HepG2 (cell line): ENCODE results near the gene GGACT. TPM values are rescaled to one million over a fixed set of nuclear protein-coding genes. Genes with fewer than 3 reads are reported as not detected.

Experiments used
- ATAC-seq: fragments of 200-7000 bp; cut with Tn5 transposase; 3 replicates; pipeline ENCODE4 v1.9.1; 2020; ENCODE audit warnings: mild to moderate bottlenecking, moderate library complexity
- BruUV-seq: library from RNA; stranded (reverse); fragments of 400-500 nt; replicated peaks from 2 replicates; lab custom pipeline; 2021; lab: Mats Ljungman, UMichigan
- CTCF ChIA-PET: fragments of 300-600 bp; formaldehyde crosslinking; extraction: SDS; loops from one replicate; lab custom pipeline; 2021; ENCODE audit warnings: low total read pairs, inconsistent platforms, low intra/inter-chr PET ratio; lab: Yijun Ruan, JAX
- POLR2A ChIA-PET: fragments of 350-600 bp; sonication (Branson Sonifier 250); formaldehyde crosslinking; loops from one replicate; lab custom pipeline; 2020; ENCODE audit warnings: antibody characterized with exemption, inconsistent platforms; lab: Yijun Ruan, JAX
- DNase-seq: peaks from one replicate; pipeline ENCODE4 v3.0.0-alpha.2; 2015; ENCODE audit warnings: low spot score
- FAIRE-seq: peaks from 3 replicates; lab custom pipeline; 2011; peaks lifted over from hg19 to GRCh38; lab: Jason Lieb, UNC
- H2AFZ ChIP-seq: one replicate; pipeline ENCODE4 v1.6.1; 2011; ENCODE audit warnings: low read length, inconsistent platforms
- H3K27ac ChIP-seq: fragments of 300-600 bp; 3 replicates; pipeline ENCODE4 v1.8.0; 2011; ENCODE audit warnings: mixed run types, mild to moderate bottlenecking, mixed read lengths, low read length, inconsistent platforms; ENCODE audit not compliant: insufficient read depth; ENCODE audit errors: extremely low read length
- H3K27me3 ChIP-seq, 2 experiments: fragments of 200-600 bp in 1 of 2; 2 replicates in 1 of 2; 3 replicates in 1 of 2; pipeline versions ENCODE4 v1.6.0 to v1.8.0; 2011; ENCODE audit warnings: low read length in 2 of 2, mild to moderate bottlenecking in 2 of 2, moderate library complexity in 2 of 2, inconsistent platforms in 1 of 2; ENCODE audit not compliant: insufficient read depth in 2 of 2, control insufficient read depth in 1 of 2
- H3K36me3 ChIP-seq, 2 experiments: fragments of 200-600 bp in 1 of 2; replicated peaks in 1 of 2; 2 replicates in 1 of 2; 3 replicates in 1 of 2; pipeline versions ENCODE4 v1.5.1 to v1.8.0; 2011; ENCODE audit warnings: low read length in 2 of 2, inconsistent platforms in 1 of 2; ENCODE audit not compliant: insufficient read depth in 2 of 2, control insufficient read depth in 1 of 2
- H3K4me1 ChIP-seq: 2 replicates; pipeline ENCODE4 v1.5.1; 2012; ENCODE audit warnings: low read length, inconsistent platforms; ENCODE audit not compliant: insufficient read depth
- H3K4me2 ChIP-seq: 2 replicates; pipeline ENCODE4 v1.6.0; 2011; ENCODE audit warnings: low read depth, low read length, inconsistent platforms
- H3K4me3 ChIP-seq, 3 experiments: fragments of 200-600 bp in 1 of 3; sonication (generic), shearing (Covaris generic) in 1 of 3; replicated peaks in 1 of 3; 2 replicates each; pipeline ENCODE4 v1.5.1; 2011 to 2016; ENCODE audit warnings: low read length in 3 of 3, inconsistent platforms in 2 of 3, low read depth in 2 of 3, mild to moderate bottlenecking in 2 of 3, control low read depth in 1 of 3, mixed read lengths in 1 of 3; ENCODE audit not compliant: insufficient read depth in 1 of 3
- H3K79me2 ChIP-seq: one replicate; pipeline ENCODE4 v1.6.1; 2011; ENCODE audit warnings: low read length, inconsistent platforms; ENCODE audit not compliant: insufficient read depth
- H3K9ac ChIP-seq: 2 replicates; pipeline ENCODE4 v1.6.0; 2011; ENCODE audit warnings: mild to moderate bottlenecking, low read depth, low read length, inconsistent platforms; ENCODE audit not compliant: insufficient read depth
- H3K9me3 ChIP-seq: 2 replicates; pipeline ENCODE4 v1.5.1; 2012; ENCODE audit warnings: mild to moderate bottlenecking, low read length
- H4K20me1 ChIP-seq: 2 replicates; pipeline ENCODE4 v1.6.0; 2011; ENCODE audit warnings: inconsistent platforms, mild to moderate bottlenecking, low read length, moderate library complexity; ENCODE audit not compliant: insufficient read depth
- ARID3A ChIP-seq: IDR thresholded peaks from 2 replicates; pipeline ENCODE4 v1.6.1; 2012; ENCODE audit warnings: low read depth, low read length, improper control_type of control experiment
- CREB3 ChIP-seq: sonication (generic); formaldehyde crosslinking; IDR thresholded peaks from 2 replicates; pipeline ENCODE4 v1.5.0; 2020; ENCODE audit warnings: missing genetic modification reagents
- CTCF ChIP-seq: sonication (generic); formaldehyde crosslinking; IDR thresholded peaks from 2 replicates; pipeline ENCODE4 v1.5.0; 2020; ENCODE audit warnings: mild to moderate bottlenecking, missing genetic modification reagents, moderate library complexity
- E2F5 ChIP-seq: sonication (generic); formaldehyde crosslinking; conservative IDR thresholded peaks from 2 replicates; pipeline ENCODE4 v1.4.0; 2020; ENCODE audit warnings: missing genetic modification reagents
- EZH2 ChIP-seq: conservative IDR thresholded peaks from 2 replicates; pipeline ENCODE4 v1.6.1; 2012; ENCODE audit warnings: mild to moderate bottlenecking, low read depth, low read length, moderate library complexity
- FOXK2 ChIP-seq: fragments of 450-650 bp; IDR thresholded peaks from 2 replicates; pipeline ENCODE4 v1.6.1; 2016
- RFX5 ChIP-seq: IDR thresholded peaks from 2 replicates; pipeline ENCODE4 v1.6.1; 2011; ENCODE audit warnings: low read depth, low read length, improper control_type of control experiment
- SMC3 ChIP-seq: IDR thresholded peaks from 2 replicates; pipeline ENCODE4 v1.6.1; 2011; ENCODE audit warnings: low read length, improper control_type of control experiment
- TEF ChIP-seq: sonication (generic); formaldehyde crosslinking; IDR thresholded peaks from 2 replicates; pipeline ENCODE4 v1.5.0; 2020; ENCODE audit warnings: missing genetic modification reagents
- ZNF382 ChIP-seq: sonication (generic); formaldehyde crosslinking; IDR thresholded peaks from 2 replicates; pipeline ENCODE4 v1.5.0; 2020; ENCODE audit warnings: missing genetic modification reagents, mild to moderate bottlenecking, borderline replicate concordance
- ZNF430 ChIP-seq: sonication (generic); formaldehyde crosslinking; IDR thresholded peaks from 2 replicates; pipeline ENCODE4 v1.9.0; 2021; ENCODE audit warnings: mild to moderate bottlenecking, missing genetic modification reagents
- ZNF484 ChIP-seq: sonication (generic); formaldehyde crosslinking; IDR thresholded peaks from 2 replicates; pipeline ENCODE4 v1.5.1; 2020; ENCODE audit warnings: mild to moderate bottlenecking, low read depth, missing genetic modification reagents, borderline replicate concordance
- ZNF746 ChIP-seq: sonication (generic); formaldehyde crosslinking; IDR thresholded peaks from 2 replicates; pipeline ENCODE4 v1.8.0; 2022; ENCODE audit warnings: mild to moderate bottlenecking, missing genetic modification reagents
- ZZZ3 ChIP-seq: sonication (generic); formaldehyde crosslinking; IDR thresholded peaks from 2 replicates; pipeline ENCODE4 v1.4.0; 2020; ENCODE audit warnings: missing genetic modification reagents, mild to moderate bottlenecking, borderline replicate concordance
- WGBS: methylation state at CpG from one replicate; pipeline ENCODE4 v1.1.6; 2017; ENCODE audit warnings: low lambda C conversion rate; 5-methylcytosine and 5-hydroxymethylcytosine counted together
- in situ Hi-C: cut with HindIII; loops from 2 replicates; pipeline ENCODE4 v1.10.0; 2017; ENCODE audit warnings: low pct_unique_long_range_greater_than_20kb; ENCODE audit not compliant: extremely low pct_ligation_motif_present
- intact Hi-C: fragments of 100-400 bp; cut with micrococcal nuclease; formaldehyde crosslinking; loops from one replicate; pipeline ENCODE4 v1.10.0; 2022; ENCODE audit not compliant: unreplicated experiment
- polyA plus RNA-seq, 8 experiments: library from polyadenylated mRNA; depleted of rRNA in 3 of 8; stranded (reverse) in 7 of 8; unstranded in 1 of 8; fragments of >200 nt; fragmentation: Illumina TruSeq in 4 of 8; extraction: Trizol in 4 of 8; gene quantifications; 2 replicates each; pipeline versions ENCODE4 v1.2.1 to v1.2.3, GENCODE V29; 2011 to 2016; ENCODE audit warnings: low read depth in 4 of 8, missing spikeins in 1 of 8, mixed read lengths in 1 of 8; ENCODE audit not compliant: insufficient read depth in 1 of 8
- total RNA-seq, 5 experiments: library from RNA; depleted of rRNA; stranded (reverse); fragments of >200 nt; fragmentation: Illumina TruSeq; extraction: Trizol; gene quantifications; 2 replicates each; pipeline ENCODE4 v1.2.3, GENCODE V29; 2016; ENCODE audit warnings: low read depth in 1 of 5

GGACT gene
- total and polyA plus RNA-seq, 2 of the 13 experiments (the other 11 are each of a cell fraction or from before 2014, with no cell fraction given): 1.7 to 1.9 TPM

- no peak for TF ChIP-seq E2F5 (CRISPR knock-in tag)
- no peak for TF ChIP-seq EZH2
- no peak for TF ChIP-seq ZNF430 (CRISPR knock-in tag)
- TF ChIP-seq ZNF746 (CRISPR knock-in tag): no peak
- no peak for TF ChIP-seq ZZZ3
- no peak for TF ChIP-seq TEF (CRISPR knock-in tag)
- no peak for TF ChIP-seq FOXK2
- TF ChIP-seq, all 625 proteins: peak for 146
Measured at GRCh38 chr13:100543872-100544602, 44.6 kb downstream of the GGACT start (continued).

GRCh38 chr13:100542826-100543156, 45.8 kb downstream of the GGACT start:
- H4K20me1 ChIP-seq: no peaks in the 10 kb centered on the region
- H3K27ac ChIP-seq: no peak overlapping the region
- CTCF ChIA-PET: no interaction called here
- H3K4me1 ChIP-seq: peaks cover 58% of the 10 kb centered on the region
- ATAC-seq: no peak
- H2AFZ ChIP-seq: no peak overlapping the region
- H3K9me3 ChIP-seq: peaks cover 6% of the 10 kb centered on the region; the same call in 1 of the 2 replicates
- H3K9ac ChIP-seq: no peak overlapping the region
- intact Hi-C loops: loop anchor here (1.0 kb wide), 1 partner anchor 886 kb away; no protein-coding TSS in a partner anchor
- H3K27me3 ChIP-seq: no peaks in the 10 kb centered on the region
- 84% methylated on average over 8 of the region's 8 CpGs for WGBS
- TF ChIP-seq SMC3 (peak; percentile 32; the same call in 1 of the 2 replicates), RFX5 (no peak), ARID3A (0 out of 2 replicates have a peak, but pooled peaks have one; percentile 11), ZNF382 (no peak), CREB3 (CRISPR knock-in tag) (no peak), ZNF484 (CRISPR knock-in tag) (no peak), CTCF (CRISPR knock-in tag) (peak; percentile 15; the same call in 1 of the 2 replicates)
- H3K79me2 ChIP-seq: no peaks in the 10 kb centered on the region
- no peak for FAIRE-seq
- POLR2A ChIA-PET: no interaction called here
- no peak overlapping the region for H3K4me2 ChIP-seq
- H3K36me3 ChIP-seq: no peaks in the 10 kb centered on the region
- peak; percentile 35 for DNase-seq
- in situ Hi-C loops: loop anchor here (25.0 kb wide), 1 partner anchor 880 kb away; no protein-coding TSS in a partner anchor
- H3K4me3 ChIP-seq: no peak overlapping the region
- BruUV-seq: no TSS peak
